Fibroblast of pulmonary artery (primary cell): ENCODE results near the gene SLC8A1.

Experiments used
- DNase-seq: peaks from one replicate; pipeline ENCODE4 v3.0.0-alpha.2; 2010; ENCODE audit warnings: low read depth
- H3K4me3 ChIP-seq: replicated peaks from 2 replicates; pipeline ENCODE4 v1.5.1; 2011; ENCODE audit warnings: low read depth, mild to moderate bottlenecking, control low read depth, low read length, moderate library complexity
- TF ChIP-seq, protein P1 (sequence below): IDR thresholded peaks from 2 replicates; pipeline ENCODE4 v1.5.1; 2011; ENCODE audit warnings: mild to moderate bottlenecking, control low read depth, low read length, inconsistent platforms; ENCODE audit errors: missing control alignments

The SLC8A1 gene

DNA sequence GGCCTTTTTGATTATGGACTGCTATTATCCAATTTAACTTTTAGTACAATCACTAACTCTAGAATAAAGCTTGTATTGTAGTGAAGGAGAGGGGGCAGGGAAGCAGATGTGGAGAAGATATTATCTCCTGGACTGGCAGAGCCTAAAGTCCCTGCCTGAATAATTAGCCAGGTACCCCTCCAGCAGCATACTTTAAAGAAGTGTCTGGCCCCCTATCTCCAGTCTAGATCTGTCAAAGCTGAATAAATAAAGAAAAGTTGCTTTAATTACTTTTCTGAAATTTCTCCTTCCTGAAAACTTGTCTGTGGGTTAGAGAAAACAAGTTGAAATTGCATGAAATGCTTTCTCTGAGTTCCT lies 258.2 kb downstream of the SLC8A1 start:
- no peak for DNase-seq
- no peak overlapping the region for H3K4me3 ChIP-seq
- TF ChIP-seq, protein P1, sequence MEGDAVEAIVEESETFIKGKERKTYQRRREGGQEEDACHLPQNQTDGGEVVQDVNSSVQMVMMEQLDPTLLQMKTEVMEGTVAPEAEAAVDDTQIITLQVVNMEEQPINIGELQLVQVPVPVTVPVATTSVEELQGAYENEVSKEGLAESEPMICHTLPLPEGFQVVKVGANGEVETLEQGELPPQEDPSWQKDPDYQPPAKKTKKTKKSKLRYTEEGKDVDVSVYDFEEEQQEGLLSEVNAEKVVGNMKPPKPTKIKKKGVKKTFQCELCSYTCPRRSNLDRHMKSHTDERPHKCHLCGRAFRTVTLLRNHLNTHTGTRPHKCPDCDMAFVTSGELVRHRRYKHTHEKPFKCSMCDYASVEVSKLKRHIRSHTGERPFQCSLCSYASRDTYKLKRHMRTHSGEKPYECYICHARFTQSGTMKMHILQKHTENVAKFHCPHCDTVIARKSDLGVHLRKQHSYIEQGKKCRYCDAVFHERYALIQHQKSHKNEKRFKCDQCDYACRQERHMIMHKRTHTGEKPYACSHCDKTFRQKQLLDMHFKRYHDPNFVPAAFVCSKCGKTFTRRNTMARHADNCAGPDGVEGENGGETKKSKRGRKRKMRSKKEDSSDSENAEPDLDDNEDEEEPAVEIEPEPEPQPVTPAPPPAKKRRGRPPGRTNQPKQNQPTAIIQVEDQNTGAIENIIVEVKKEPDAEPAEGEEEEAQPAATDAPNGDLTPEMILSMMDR: no peak

DNA sequence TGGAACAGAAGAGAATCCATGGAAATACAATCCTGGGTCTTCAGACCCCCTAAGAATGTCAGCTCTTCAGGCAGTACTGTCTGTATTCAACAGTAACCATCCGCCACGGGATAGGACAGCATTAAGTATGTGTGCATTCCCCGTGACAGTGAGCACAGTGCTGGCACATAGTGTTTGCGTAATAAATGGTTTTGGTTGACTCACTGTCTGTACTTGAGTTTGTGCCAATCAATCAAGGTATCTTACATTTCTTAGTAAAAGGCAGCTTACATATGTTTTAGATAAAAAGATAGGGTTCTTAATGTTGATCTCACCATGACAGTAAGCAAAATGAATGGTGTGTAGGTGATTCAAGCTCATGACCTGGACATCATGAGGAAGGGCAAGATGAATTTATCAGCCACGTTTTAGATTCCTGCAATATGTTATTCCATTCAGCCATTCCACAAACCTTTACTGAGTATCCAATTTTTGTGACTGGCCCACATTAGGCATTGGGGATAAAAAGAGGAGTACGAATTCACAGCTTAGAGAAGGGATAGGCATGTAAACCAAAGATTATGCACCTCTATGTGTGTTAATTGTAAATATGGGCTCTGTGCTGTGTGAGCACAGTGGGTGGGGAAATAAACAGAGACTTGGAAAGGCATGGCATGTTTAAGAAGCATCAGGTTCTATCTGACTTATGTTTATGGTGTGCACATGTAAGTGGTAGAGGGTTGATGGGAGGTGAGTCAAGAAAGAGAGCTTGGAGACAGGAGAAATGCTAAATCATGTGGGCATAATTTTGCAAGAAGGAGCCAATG lies 258.8 kb downstream of the SLC8A1 start:
- DNase-seq: peak; percentile 17
- TF ChIP-seq, protein P1: no peak
- no peak overlapping the region for H3K4me3 ChIP-seq

GRCh38 chr2:40190457-40190856 lies 261.4 kb downstream of the SLC8A1 start:
- TF ChIP-seq, protein P1: no peak
- no peak for DNase-seq
- no peak overlapping the region for H3K4me3 ChIP-seq

DNA sequence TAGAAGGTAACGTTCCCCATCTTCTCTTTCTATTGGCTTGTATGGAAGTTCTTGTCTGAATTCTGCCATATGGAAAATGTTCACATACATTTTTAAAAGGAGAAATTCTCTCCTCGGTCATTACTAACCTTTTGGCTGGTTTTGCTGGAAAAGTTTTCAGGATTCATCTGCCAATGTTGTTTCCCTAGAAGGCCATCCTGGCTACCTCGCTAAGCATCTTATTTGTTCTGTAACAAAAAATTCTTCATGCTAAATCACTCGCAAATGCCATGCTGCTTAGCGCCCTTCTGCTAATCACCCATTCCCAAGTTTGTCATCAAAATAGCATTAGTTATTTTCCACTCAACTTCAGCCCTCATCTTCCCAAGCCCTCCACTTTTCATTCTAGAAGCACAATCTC lies 262.0 kb downstream of the SLC8A1 start:
- TF ChIP-seq, protein P1: no peak
- no peak for DNase-seq
- no peak overlapping the region for H3K4me3 ChIP-seq

- no peak overlapping the region for H3K4me3 ChIP-seq
- DNase-seq: no peak
- TF ChIP-seq, protein P1: no peak
Measured at GRCh38 chr2:40187054-40187453, 264.8 kb downstream of the SLC8A1 start.

- DNase-seq: no peak
- no peak overlapping the region for H3K4me3 ChIP-seq
- TF ChIP-seq, protein P1: no peak
Measured at GRCh38 chr2:40184551-40184950, 267.3 kb downstream of the SLC8A1 start.

GRCh38 chr2:40181855-40182254 lies 270.0 kb downstream of the SLC8A1 start:
- no peak for DNase-seq
- TF ChIP-seq, protein P1: no peak
- H3K4me3 ChIP-seq: no peak overlapping the region
